SK-N-SH (cell line): ENCODE results near the gene CHST12. TPM values are rescaled to one million over a fixed set of nuclear protein-coding genes. Genes with fewer than 3 reads are reported as not detected.

Experiments
- CTCF ChIA-PET: fragments of 300-600, 350-600 bp; formaldehyde crosslinking; extraction: SDS; loops from one replicate; lab custom pipeline; 2021; lab: Yijun Ruan, JAX
- POLR2A ChIA-PET: fragments of 350-600 bp; sonication (Branson Sonifier 250); formaldehyde crosslinking; extraction: SDS; loops from one replicate; lab custom pipeline; 2020; ENCODE audit warnings: antibody characterized with exemption, inconsistent platforms; lab: Yijun Ruan, JAX
- DNase-seq: peaks from one replicate; pipeline ENCODE4 v3.0.0; 2012
- H2AFZ ChIP-seq: fragments of 200-600 bp; sonication (generic); 2 replicates; pipeline ENCODE4 v1.8.1; 2016; ENCODE audit warnings: antibody characterized with exemption, mild to moderate bottlenecking, low read depth
- H3F3A ChIP-seq: fragments of 200-600 bp; sonication (generic); replicated peaks from 2 replicates; pipeline ENCODE3; 2016; ENCODE audit warnings: antibody characterized with exemption, mild to moderate bottlenecking; ENCODE audit not compliant: insufficient read depth
- H3K27ac ChIP-seq, 2 experiments: fragments of 200-500 bp in 1 of 2; fragments of 200-600 bp in 1 of 2; sonication (Bioruptor generic) in 1 of 2; sonication (generic), shearing (Covaris generic) in 1 of 2; 2 replicates each; pipeline versions ENCODE4 v1.5.1 to v1.6.1; 2014 to 2016; ENCODE audit warnings: low read depth in 2 of 2, inconsistent platforms in 1 of 2, low read length in 1 of 2, mild to moderate bottlenecking in 1 of 2, mixed read lengths in 1 of 2
- H3K27me3 ChIP-seq: fragments of 200-600 bp; sonication (generic), shearing (Covaris generic); 2 replicates; pipeline ENCODE4 v1.6.1; 2016; ENCODE audit warnings: mixed run types; ENCODE audit not compliant: insufficient read depth
- H3K36me3 ChIP-seq, 2 experiments: fragments of 200-500 bp in 1 of 2; fragments of 200-600 bp in 1 of 2; sonication (Bioruptor generic) in 1 of 2; sonication (generic) in 1 of 2; replicated peaks in 1 of 2; 2 replicates each; pipeline versions ENCODE3 to v1.5.1; 2014 to 2016; ENCODE audit warnings: low read length in 1 of 2, mild to moderate bottlenecking in 1 of 2; ENCODE audit not compliant: insufficient read depth in 2 of 2, control insufficient read depth in 1 of 2
- H3K4me1 ChIP-seq, 2 experiments: fragments of 200-500 bp in 1 of 2; fragments of 200-600 bp in 1 of 2; sonication (Bioruptor generic) in 1 of 2; sonication (generic), shearing (Covaris generic) in 1 of 2; 2 replicates each; pipeline versions ENCODE4 v1.5.1 to v1.6.1; 2014 to 2016; ENCODE audit warnings: low read depth in 1 of 2, low read length in 1 of 2, mixed run types in 1 of 2; ENCODE audit not compliant: insufficient read depth in 2 of 2, control insufficient read depth in 1 of 2
- H3K4me2 ChIP-seq: fragments of 200-600 bp; sonication (generic), shearing (Covaris generic); 2 replicates; pipeline ENCODE4 v1.6.1; 2017; ENCODE audit warnings: mixed run types
- H3K4me3 ChIP-seq, 2 experiments: fragments of 200-500 bp in 1 of 2; fragments of 200-600 bp in 1 of 2; sonication (Bioruptor generic) in 1 of 2; sonication (generic), shearing (Covaris generic) in 1 of 2; 2 replicates each; pipeline versions ENCODE4 v1.5.1 to v1.8.1; 2014 to 2016; ENCODE audit warnings: low read depth in 2 of 2, inconsistent platforms in 1 of 2, low read length in 1 of 2, mild to moderate bottlenecking in 1 of 2, mixed read lengths in 1 of 2, moderate library complexity in 1 of 2
- H3K79me2 ChIP-seq: fragments of 200-600 bp; sonication (generic); 2 replicates; pipeline ENCODE4 v1.8.1; 2017; ENCODE audit warnings: mild to moderate bottlenecking; ENCODE audit not compliant: insufficient read depth
- H3K9ac ChIP-seq: fragments of 200-600 bp; sonication (generic); 2 replicates; pipeline ENCODE4 v1.6.1; 2017; ENCODE audit warnings: mixed run types
- H3K9me2 ChIP-seq: fragments of 200-600 bp; sonication (generic); 2 replicates; pipeline ENCODE4 v1.6.1; 2017; ENCODE audit warnings: mixed run types
- H3K9me3 ChIP-seq: fragments of 200-600 bp; sonication (generic); 2 replicates; pipeline ENCODE4 v1.6.1; 2017; ENCODE audit warnings: mixed run types, mild to moderate bottlenecking, moderate library complexity
- H4K20me1 ChIP-seq: fragments of 200-600 bp; sonication (generic); 2 replicates; pipeline ENCODE4 v1.6.1; 2017; ENCODE audit warnings: mild to moderate bottlenecking, mixed run types; ENCODE audit not compliant: insufficient read depth
- CHD2 ChIP-seq: fragments of 150-350 bp; IDR thresholded peaks from 2 replicates; pipeline ENCODE4 v1.6.1; 2018; ENCODE audit warnings: low read length; ENCODE audit not compliant: partially characterized antibody
- EP300 ChIP-seq, 2 experiments: IDR thresholded peaks; 2 replicates each; pipeline versions ENCODE4 v1.4.0 to v1.6.1; 2012; ENCODE audit warnings: borderline replicate concordance in 1 of 2, low read depth in 1 of 2, low read length in 1 of 2
- EZH2phosphoT487 ChIP-seq: fragments of 200-600 bp; sonication (generic); IDR thresholded peaks from 2 replicates; pipeline ENCODE4 v1.6.1; 2017; ENCODE audit warnings: low read depth, mixed run types, mild to moderate bottlenecking, antibody characterized with exemption, moderate library complexity, borderline replicate concordance
- FOXJ3 ChIP-seq: sonication (generic); formaldehyde crosslinking; IDR thresholded peaks from 2 replicates; pipeline ENCODE4 v1.5.1; 2020; ENCODE audit warnings: mild to moderate bottlenecking, missing genetic modification reagents
- FOXM1 ChIP-seq: IDR thresholded peaks from 2 replicates; pipeline ENCODE4 v1.4.0; 2012; ENCODE audit warnings: low read depth, mild to moderate bottlenecking
- GATA2 ChIP-seq: sonication (generic); formaldehyde crosslinking; IDR thresholded peaks from 2 replicates; pipeline ENCODE4 v1.5.0; 2020; ENCODE audit warnings: mild to moderate bottlenecking, missing genetic modification reagents
- MAX ChIP-seq: IDR thresholded peaks from 2 replicates; pipeline ENCODE4 v1.4.0; 2012; ENCODE audit warnings: low read depth
- NRF1 ChIP-seq: IDR thresholded peaks from 2 replicates; pipeline ENCODE4 v1.6.1; 2012; ENCODE audit warnings: low read depth, mild to moderate bottlenecking, low read length
- RFX5 ChIP-seq: IDR thresholded peaks from 2 replicates; pipeline ENCODE4 v1.6.1; 2012; ENCODE audit warnings: mild to moderate bottlenecking, improper control_type of control experiment, low read length
- RXRA ChIP-seq: IDR thresholded peaks from 2 replicates; pipeline ENCODE4 v1.4.0; 2012; ENCODE audit warnings: low read depth, mild to moderate bottlenecking, borderline replicate concordance
- SIN3A ChIP-seq: IDR thresholded peaks from 2 replicates; pipeline ENCODE4 v1.6.1; 2012; ENCODE audit warnings: low read depth, mild to moderate bottlenecking, low read length, moderate library complexity, borderline replicate concordance
- TAF1 ChIP-seq: IDR thresholded peaks from 2 replicates; pipeline ENCODE4 v1.6.1; 2012; ENCODE audit warnings: low read depth, mild to moderate bottlenecking, low read length, moderate library complexity, borderline replicate concordance
- TCF12 ChIP-seq: IDR thresholded peaks from 2 replicates; pipeline ENCODE4 v1.4.0; 2012
- TEAD4 ChIP-seq: IDR thresholded peaks from 2 replicates; pipeline ENCODE4 v1.4.0; 2012; ENCODE audit warnings: mild to moderate bottlenecking, borderline replicate concordance; ENCODE audit not compliant: insufficient read depth
- USF1 ChIP-seq: IDR thresholded peaks from 2 replicates; pipeline ENCODE4 v1.4.0; 2012; ENCODE audit warnings: low read depth, borderline replicate concordance
- YY1 ChIP-seq: IDR thresholded peaks from 2 replicates; pipeline ENCODE4 v1.4.0; 2012; ENCODE audit warnings: low read depth, mild to moderate bottlenecking
- WGBS: methylation state at CpG from one replicate; pipeline ENCODE4 v1.1.6; 2017; ENCODE audit warnings: low lambda C conversion rate; 5-methylcytosine and 5-hydroxymethylcytosine counted together
- polyA plus RNA-seq, 3 experiments: library from polyadenylated mRNA; depleted of rRNA; stranded (reverse); fragments of >200 nt; gene quantifications; 2 replicates each; pipeline ENCODE4 v1.2.3, GENCODE V29; 2012
- TF ChIP-seq, protein P1 (sequence below): IDR thresholded peaks from 2 replicates; pipeline ENCODE4 v1.4.0; 2012; ENCODE audit warnings: low read depth, borderline replicate concordance
- TF ChIP-seq, protein P2 (sequence below): IDR thresholded peaks from 2 replicates; pipeline ENCODE4; 2012

CHST12 gene
- polyA plus RNA-seq, 1 of the 3 experiments (the other 2 are of a cell fraction), result 32.7 TPM

- Histone ChIP-seq H3K4me2 (no peak overlapping the region), H3K27ac (no peak overlapping the region), H3F3A (no peaks in the 10 kb centered on the region), H3K27me3 (no peaks in the 10 kb centered on the region), H3K4me3 (no peak overlapping the region), H3K9me2 (no peaks in the 10 kb centered on the region), H3K9me3 (no peaks in the 10 kb centered on the region), H4K20me1 (no peaks in the 10 kb centered on the region), H3K79me2 (no peaks in the 10 kb centered on the region), H3K36me3 (no peaks in the 10 kb centered on the region), H3K9ac (no peak overlapping the region), H2AFZ (no peak overlapping the region), H3K4me1 (no peaks in the 10 kb centered on the region)
- 84% methylated on average over 16 of the region's 23 CpGs for WGBS
- CTCF ChIA-PET, result interaction anchor here (1.1 to 13.9 kb wide), 4 partner anchors 9 to 221 kb away, joined by 3 to 270 read pairs (median 20); no protein-coding TSS in a partner anchor
- no peak for DNase-seq
- TF ChIP-seq RFX5 (no peak), MAX (no peak), EZH2phosphoT487 (no peak), EP300 (IDR thresholded peaks at IDR 0.05; ENCODE audit: borderline replicate concordance in 1 of 2, low read depth in 1 of 2, low read length in 1 of 2) (no peak), FOXJ3 (CRISPR knock-in tag) (no peak), SIN3A (no peak), NRF1 (no peak), GATA2 (CRISPR knock-in tag) (no peak), USF1 (no peak), TAF1 (no peak), CHD2 (no peak), RXRA (no peak), FOXM1 (no peak), TEAD4 (no peak), TCF12 (no peak), YY1 (no peak)
- TF ChIP-seq, protein P1, sequence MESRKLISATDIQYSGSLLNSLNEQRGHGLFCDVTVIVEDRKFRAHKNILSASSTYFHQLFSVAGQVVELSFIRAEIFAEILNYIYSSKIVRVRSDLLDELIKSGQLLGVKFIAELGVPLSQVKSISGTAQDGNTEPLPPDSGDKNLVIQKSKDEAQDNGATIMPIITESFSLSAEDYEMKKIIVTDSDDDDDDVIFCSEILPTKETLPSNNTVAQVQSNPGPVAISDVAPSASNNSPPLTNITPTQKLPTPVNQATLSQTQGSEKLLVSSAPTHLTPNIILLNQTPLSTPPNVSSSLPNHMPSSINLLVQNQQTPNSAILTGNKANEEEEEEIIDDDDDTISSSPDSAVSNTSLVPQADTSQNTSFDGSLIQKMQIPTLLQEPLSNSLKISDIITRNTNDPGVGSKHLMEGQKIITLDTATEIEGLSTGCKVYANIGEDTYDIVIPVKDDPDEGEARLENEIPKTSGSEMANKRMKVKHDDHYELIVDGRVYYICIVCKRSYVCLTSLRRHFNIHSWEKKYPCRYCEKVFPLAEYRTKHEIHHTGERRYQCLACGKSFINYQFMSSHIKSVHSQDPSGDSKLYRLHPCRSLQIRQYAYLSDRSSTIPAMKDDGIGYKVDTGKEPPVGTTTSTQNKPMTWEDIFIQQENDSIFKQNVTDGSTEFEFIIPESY, result no peak
- TF ChIP-seq, protein P2, sequence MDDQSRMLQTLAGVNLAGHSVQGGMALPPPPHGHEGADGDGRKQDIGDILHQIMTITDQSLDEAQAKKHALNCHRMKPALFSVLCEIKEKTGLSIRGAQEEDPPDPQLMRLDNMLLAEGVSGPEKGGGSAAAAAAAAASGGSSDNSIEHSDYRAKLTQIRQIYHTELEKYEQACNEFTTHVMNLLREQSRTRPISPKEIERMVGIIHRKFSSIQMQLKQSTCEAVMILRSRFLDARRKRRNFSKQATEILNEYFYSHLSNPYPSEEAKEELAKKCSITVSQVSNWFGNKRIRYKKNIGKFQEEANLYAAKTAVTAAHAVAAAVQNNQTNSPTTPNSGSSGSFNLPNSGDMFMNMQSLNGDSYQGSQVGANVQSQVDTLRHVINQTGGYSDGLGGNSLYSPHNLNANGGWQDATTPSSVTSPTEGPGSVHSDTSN, result no peak
- POLR2A ChIA-PET, result no interaction called here
Observed at GRCh38 chr7:2460188-2460587, 56.8 kb downstream of the CHST12 start.
